ENCODE data around the gene SPRYD4.
A peak's percentile ranks its signal among the peaks of the same experiment; 100 is the strongest.
"Not testable (repeated sequence)": the region's sequence is repeated elsewhere in the genome, so short reads cannot be mapped to it uniquely, and the experiment has no call there.

Gene SPRYD4

GRCh38 chr12:56468216-56469006 lies at the start of gene SPRYD4:
SPRYD4 (plus strand) TSS chr12:56468578; CDS start chr12:56468592, 14 bp downstream.
- DNase-seq: peak; percentile 97

DNA sequence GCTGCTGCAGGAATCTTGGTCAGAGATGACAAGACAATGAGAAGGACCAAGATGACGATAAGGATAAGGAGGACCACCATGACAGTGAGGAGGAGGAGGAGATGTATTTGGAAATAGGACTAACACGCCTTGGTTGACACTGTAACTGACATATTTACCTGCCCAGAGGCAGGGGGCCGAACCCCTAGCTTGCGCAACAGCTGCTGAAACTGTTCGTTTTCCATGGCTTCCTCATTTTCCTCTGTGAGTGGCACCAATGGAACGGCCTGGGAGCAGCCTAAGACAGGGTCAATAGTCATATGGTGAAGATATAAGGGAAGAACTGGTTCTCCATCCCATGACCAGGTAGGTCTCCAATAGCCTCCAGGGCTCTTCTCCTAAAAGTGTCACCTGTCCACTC lies 48.0 kb upstream of the SPRYD4 start:
- DNase-seq: no peak

GRCh38 chr12:56425193-56425592 lies 43.2 kb upstream of the SPRYD4 start:
- no peak for DNase-seq

GRCh38 chr12:56425940-56426438 lies 42.4 kb upstream of the SPRYD4 start:
- no peak for DNase-seq

DNA sequence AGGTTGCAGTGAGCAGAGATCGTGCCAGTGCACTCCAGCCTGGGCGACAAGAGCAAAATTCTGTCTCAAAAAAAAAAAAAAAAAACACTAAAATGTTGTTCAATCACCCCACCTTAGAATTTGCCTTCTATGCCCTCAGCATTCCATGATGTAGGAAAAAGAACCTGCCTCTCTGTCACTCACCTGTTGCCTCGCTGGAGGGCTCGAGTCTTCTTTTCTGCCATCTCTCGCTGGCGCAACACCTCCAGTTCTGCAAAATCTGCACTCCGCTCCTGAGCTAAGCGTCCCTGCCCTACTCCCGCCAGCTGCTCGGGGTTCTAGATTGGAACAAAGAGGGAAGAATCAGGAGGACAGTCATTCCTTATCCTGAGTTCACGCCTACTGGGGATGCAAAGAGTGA lies 37.1 kb upstream of the SPRYD4 start:
- no peak for DNase-seq

GRCh38 chr12:56431850-56432249 lies 36.5 kb upstream of the SPRYD4 start:
- DNase-seq: no peak

DNA sequence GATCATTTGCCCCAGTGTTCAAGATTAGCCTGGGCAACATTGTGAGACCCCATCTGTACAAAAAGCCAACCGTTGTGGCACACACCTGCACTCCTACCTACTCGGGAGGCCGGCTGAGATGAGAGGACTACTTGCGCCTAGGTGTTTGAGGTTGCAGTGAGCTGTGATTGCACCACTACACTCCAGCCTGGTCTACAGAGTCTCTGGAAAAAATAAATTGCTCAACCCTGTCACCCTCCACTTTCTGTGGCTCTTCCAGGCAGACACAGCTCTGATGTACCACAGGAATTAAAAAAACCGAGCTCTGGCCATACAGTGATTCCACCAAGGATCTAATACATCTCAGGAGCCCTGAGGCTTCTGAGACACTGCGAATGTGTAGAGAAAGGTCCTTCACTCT lies 33.5 kb upstream of the SPRYD4 start:
- no peak for DNase-seq

GRCh38 chr12:56437430-56438176 lies 30.8 kb upstream of the SPRYD4 start:
- peak; percentile 76 for DNase-seq

GRCh38 chr12:56443208-56443607 lies 25.2 kb upstream of the SPRYD4 start:
- DNase-seq: not testable (repeated sequence)

- DNase-seq: peak; percentile 98
Measured at GRCh38 chr12:56448860-56449621, 19.3 kb upstream of the SPRYD4 start, which contains the start of gene TIMELESS. TIMELESS (minus strand) TSS chr12:56449426; CDS start chr12:56434170, 15,256 bp downstream.

GRCh38 chr12:56449622-56449984 lies 18.8 kb upstream of the SPRYD4 start:
- no peak for DNase-seq

- DNase-seq: no peak
Measured at GRCh38 chr12:56450241-56450640, 18.1 kb upstream of the SPRYD4 start.

- no peak for DNase-seq
Measured at GRCh38 chr12:56451147-56451546, 17.2 kb upstream of the SPRYD4 start.

DNA sequence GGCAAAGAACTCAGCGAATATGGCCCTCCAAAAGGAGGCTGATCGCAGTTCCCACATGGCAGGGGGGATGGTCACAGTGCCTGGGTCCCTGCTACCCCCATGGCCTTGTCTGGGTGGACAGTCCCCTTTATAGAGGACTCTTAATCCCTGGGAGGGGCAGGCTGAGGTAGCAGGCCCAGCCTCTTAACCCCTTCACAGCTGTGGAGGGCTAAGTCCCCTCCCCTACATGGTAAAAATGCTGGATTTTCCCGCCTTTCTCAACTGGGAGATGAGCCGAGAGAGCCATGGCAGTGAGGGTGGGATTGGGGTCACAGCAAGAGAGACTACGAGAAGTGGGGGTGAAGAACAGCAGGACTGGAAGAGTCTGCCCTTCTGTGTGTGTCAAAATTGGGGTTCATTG lies 13.8 kb upstream of the SPRYD4 start, which contains the start of gene MIP:
MIP (minus strand) TSS at position 101 of the 400 bp plus-strand sequence; CDS start at position 57, 44 bp downstream.
- DNase-seq: no peak

DNA sequence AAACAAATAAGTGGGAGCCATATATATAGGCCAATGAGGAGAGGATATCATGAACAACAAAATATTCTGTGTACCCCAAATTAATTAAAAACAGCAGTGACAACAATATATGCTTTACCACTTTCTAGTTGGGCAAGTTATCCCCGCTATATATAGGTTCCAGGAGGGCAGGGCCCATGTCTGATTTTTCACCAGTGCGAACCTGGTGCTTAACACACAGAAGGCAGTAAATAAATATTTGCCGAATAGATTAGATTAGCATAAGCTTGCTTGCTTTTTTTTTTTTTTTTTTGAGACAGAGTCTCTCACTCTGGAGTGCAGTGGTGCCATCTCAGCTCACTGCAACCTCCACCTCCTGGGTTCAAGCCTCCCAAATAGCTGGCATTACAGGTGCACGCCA lies 10.6 kb upstream of the SPRYD4 start:
- no peak for DNase-seq

DNA sequence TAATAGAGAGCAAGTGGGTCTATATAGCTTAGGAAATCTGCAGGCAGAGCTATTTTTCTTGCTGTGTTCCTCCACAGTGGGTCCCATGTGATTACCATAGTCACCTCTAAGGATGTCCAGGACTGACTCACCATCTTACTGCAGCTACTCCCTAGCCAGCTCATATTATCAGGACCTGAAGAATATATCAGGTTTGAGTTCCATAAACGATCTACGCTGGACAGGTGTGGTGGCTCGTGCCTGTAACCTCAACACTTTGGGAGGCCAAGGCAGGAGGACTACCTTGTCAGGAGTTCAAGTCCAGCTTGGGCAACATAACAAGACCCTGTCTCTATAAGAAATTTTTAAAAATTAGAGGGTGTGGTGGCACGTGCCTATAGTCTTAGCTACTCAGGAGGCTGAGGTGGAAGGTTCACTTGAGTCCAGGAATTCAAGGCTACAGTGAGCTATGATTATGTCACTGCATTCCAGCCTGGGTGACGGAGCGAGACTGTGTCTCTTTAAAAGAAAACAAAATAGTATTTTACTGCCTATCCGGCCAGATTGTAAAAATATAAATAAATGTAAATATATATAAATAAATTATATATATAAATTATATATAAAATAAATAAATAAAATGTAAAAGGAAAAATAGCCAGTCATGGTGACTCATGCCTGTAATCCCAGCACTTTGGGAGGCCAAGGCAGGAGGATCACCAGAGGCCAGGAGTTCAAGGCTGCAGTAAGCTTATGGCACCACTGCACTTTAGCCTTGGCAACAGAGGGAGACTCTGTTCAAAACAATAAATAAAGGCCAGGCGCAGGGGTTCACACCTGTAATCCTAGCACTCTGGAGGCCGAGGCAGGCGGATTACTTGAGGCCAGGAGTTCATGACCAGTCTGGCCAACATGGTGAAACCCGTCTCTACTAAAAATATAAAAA lies 6.9 kb upstream of the SPRYD4 start:
- DNase-seq: no peak

- DNase-seq: no peak
Measured at GRCh38 chr12:56462565-56462964, 5.8 kb upstream of the SPRYD4 start.

- DNase-seq: peak; percentile 63
Measured at GRCh38 chr12:56469007-56469930, 891 bp downstream of the SPRYD4 start.

DNA sequence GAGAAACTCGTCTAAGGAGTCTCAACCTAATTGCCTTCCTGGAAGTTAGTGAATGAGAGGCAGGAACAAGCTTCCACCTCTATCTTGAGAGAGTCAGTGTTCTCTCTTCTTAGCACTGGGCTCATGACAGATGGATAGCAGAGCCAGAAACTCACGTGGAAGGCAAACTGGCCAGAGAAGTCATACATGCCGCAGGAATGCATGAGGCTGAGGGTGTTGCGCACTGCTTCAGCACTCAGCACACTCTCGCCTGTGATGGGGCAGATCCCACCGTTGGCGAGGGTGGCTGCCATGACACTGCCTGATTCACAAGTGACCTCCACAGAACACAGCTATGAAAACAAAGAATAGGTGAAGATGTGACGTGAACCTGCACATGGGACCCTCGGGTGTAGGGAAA lies 6.0 kb downstream of the SPRYD4 start:
- no peak for DNase-seq

GRCh38 chr12:56476143-56476542 lies 7.8 kb downstream of the SPRYD4 start:
- no peak for DNase-seq

GRCh38 chr12:56476972-56477432 lies 8.6 kb downstream of the SPRYD4 start:
- DNase-seq: no peak
